H1 (cell line): Measurements from ENCODE around the gene RALGDS. TPM values are rescaled to one million over a fixed set of nuclear protein-coding genes. Genes with fewer than 3 reads are reported as not detected.

Experiments
- CTCF ChIA-PET: fragments of 300-600 bp; sonication (Branson Sonifier 250); formaldehyde crosslinking; loops from one replicate; lab custom pipeline; 2021; ENCODE audit not compliant: partially characterized antibody; lab: Charles Lee
- POLR2A ChIA-PET: fragments of 300-600 bp; sonication (Branson Sonifier 250); formaldehyde crosslinking; loops from one replicate; lab custom pipeline; 2021; ENCODE audit warnings: inconsistent platforms; ENCODE audit not compliant: partially characterized antibody; lab: Charles Lee
- DNase-seq, 2 experiments: peaks; one replicate each; pipeline versions ENCODE4 v3.0.0 to v3.0.0-alpha.2; 2010 to 2022; ENCODE audit warnings: low spot score in 2 of 2, low read depth in 1 of 2, mixed read lengths in 1 of 2
- FAIRE-seq: peaks from 2 replicates; lab custom pipeline; 2011; peaks lifted over from hg19 to GRCh38; lab: Jason Lieb, UNC
- H2AFZ ChIP-seq: 2 replicates; pipeline ENCODE4 v1.8.1; 2012; ENCODE audit warnings: low read length, inconsistent platforms
- H2AK5ac ChIP-seq: 2 replicates; pipeline ENCODE4 v1.6.1; 2013; ENCODE audit warnings: low read depth, low read length
- H2BK120ac ChIP-seq: replicated peaks from 2 replicates; pipeline ENCODE3; 2013; ENCODE audit warnings: low read depth, low read length, inconsistent platforms
- H2BK12ac ChIP-seq: 2 replicates; pipeline ENCODE4 v1.6.1; 2013; ENCODE audit warnings: low read depth, low read length
- H2BK15ac ChIP-seq: 2 replicates; pipeline ENCODE4 v1.6.1; 2013; ENCODE audit warnings: low read length
- H2BK20ac ChIP-seq: 2 replicates; pipeline ENCODE4 v1.6.1; 2013; ENCODE audit warnings: low read length
- H2BK5ac ChIP-seq: 2 replicates; pipeline ENCODE4 v1.6.1; 2013; ENCODE audit warnings: low read depth, low read length
- H3K14ac ChIP-seq: 2 replicates; pipeline ENCODE4 v1.6.1; 2013; ENCODE audit warnings: inconsistent platforms; ENCODE audit not compliant: insufficient read length
- H3K18ac ChIP-seq: 2 replicates; pipeline ENCODE4 v1.6.1; 2013; ENCODE audit warnings: low read length; ENCODE audit errors: extremely low read depth
- H3K23ac ChIP-seq: 2 replicates; pipeline ENCODE4 v1.6.1; 2013; ENCODE audit warnings: inconsistent platforms; ENCODE audit not compliant: insufficient read length
- H3K23me2 ChIP-seq: 2 replicates; pipeline ENCODE4 v1.6.1; 2013; ENCODE audit warnings: low read depth, low read length
- H3K27ac ChIP-seq: 2 replicates; pipeline ENCODE4 v1.6.1; 2011; ENCODE audit warnings: low read depth, low read length, inconsistent platforms
- H3K27me3 ChIP-seq, 4 experiments: replicated peaks in 1 of 4; 1 replicate in 1 of 4; 2 replicates in 3 of 4; pipeline versions ENCODE4 v1.6.1 to v1.8.1; 2011 to 2013; ENCODE audit warnings: low read length in 3 of 4, mild to moderate bottlenecking in 3 of 4, inconsistent platforms in 2 of 4, mixed read lengths in 2 of 4, moderate library complexity in 1 of 4; ENCODE audit not compliant: control insufficient read depth in 3 of 4, insufficient read depth in 3 of 4; ENCODE audit errors: extremely low read depth in 1 of 4
- H3K36me3 ChIP-seq, 4 experiments: 2 replicates each; pipeline versions ENCODE4 v1.6.1 to v1.8.1; 2011 to 2013; ENCODE audit warnings: mild to moderate bottlenecking in 4 of 4, low read length in 3 of 4, moderate library complexity in 2 of 4, control low read depth in 1 of 4, inconsistent platforms in 1 of 4; ENCODE audit not compliant: insufficient read depth in 4 of 4, control insufficient read depth in 2 of 4
- H3K4ac ChIP-seq: replicated peaks from 2 replicates; pipeline ENCODE3; 2013; ENCODE audit warnings: low read length, low read depth, mixed read lengths, inconsistent platforms; ENCODE audit not compliant: insufficient read length
- H3K4me1 ChIP-seq, 4 experiments: replicated peaks in 1 of 4; 1 replicate in 1 of 4; 2 replicates in 3 of 4; pipeline versions ENCODE4 v1.6.1 to v1.8.1; 2011 to 2013; ENCODE audit warnings: low read length in 3 of 4, inconsistent platforms in 2 of 4, mixed read lengths in 1 of 4; ENCODE audit not compliant: insufficient read depth in 4 of 4, control insufficient read depth in 3 of 4
- H3K4me2 ChIP-seq, 2 experiments: 2 replicates each; pipeline versions ENCODE4 v1.6.1 to v1.8.1; 2011 to 2013; ENCODE audit warnings: low read depth in 2 of 2, low read length in 2 of 2, control low read depth in 1 of 2, inconsistent platforms in 1 of 2, mild to moderate bottlenecking in 1 of 2; ENCODE audit not compliant: insufficient read depth in 1 of 2
- H3K4me3 ChIP-seq, 4 experiments: fragments of 200-600, 300-600 bp in 1 of 4; sonication (generic), shearing (Covaris generic), sonication (Bioruptor Twin) in 1 of 4; 2 replicates each; pipeline versions ENCODE4 v1.5.1 to v1.8.1; 2011 to 2016; ENCODE audit warnings: low read length in 4 of 4, low read depth in 3 of 4, control low read depth in 2 of 4, inconsistent platforms in 2 of 4, mild to moderate bottlenecking in 2 of 4, mixed read lengths in 1 of 4, moderate library complexity in 1 of 4; ENCODE audit not compliant: insufficient read depth in 2 of 4; ENCODE audit errors: extremely low read depth in 1 of 4
- H3K56ac ChIP-seq: replicated peaks from 2 replicates; pipeline ENCODE3; 2013; ENCODE audit warnings: low read depth, mild to moderate bottlenecking, mixed read lengths, low read length, inconsistent platforms; ENCODE audit not compliant: insufficient read length
- H3K79me1 ChIP-seq: 2 replicates; pipeline ENCODE4 v1.6.1; 2013; ENCODE audit warnings: low read depth, low read length, control low read depth
- H3K79me2 ChIP-seq, 2 experiments: 2 replicates each; pipeline versions ENCODE4 v1.6.1 to v1.8.1; 2012 to 2013; ENCODE audit warnings: low read length in 2 of 2, mild to moderate bottlenecking in 2 of 2, inconsistent platforms in 1 of 2; ENCODE audit not compliant: insufficient read depth in 2 of 2, control insufficient read depth in 1 of 2
- H3K9ac ChIP-seq, 4 experiments: replicated peaks in 1 of 4; 1 replicate in 1 of 4; 2 replicates in 3 of 4; pipeline versions ENCODE4 v1.6.1 to v1.8.1; 2011 to 2013; ENCODE audit warnings: low read depth in 3 of 4, low read length in 3 of 4, control low read depth in 2 of 4, mild to moderate bottlenecking in 2 of 4, moderate library complexity in 2 of 4, inconsistent platforms in 1 of 4; ENCODE audit errors: extremely low read depth in 1 of 4
- H3K9me3 ChIP-seq, 2 experiments: 2 replicates each; pipeline versions ENCODE4 v1.6.1 to v1.8.1; 2012 to 2013; ENCODE audit warnings: mild to moderate bottlenecking in 2 of 2, moderate library complexity in 2 of 2, control low read depth in 1 of 2, inconsistent platforms in 1 of 2, low read depth in 1 of 2, low read length in 1 of 2, mixed read lengths in 1 of 2; ENCODE audit not compliant: insufficient read depth in 2 of 2
- H4K20me1 ChIP-seq, 2 experiments: replicated peaks in 1 of 2; 2 replicates each; pipeline versions ENCODE3 to v1.8.1; 2011 to 2013; ENCODE audit warnings: inconsistent platforms in 2 of 2, low read length in 2 of 2, mild to moderate bottlenecking in 1 of 2; ENCODE audit not compliant: insufficient read depth in 2 of 2, control insufficient read depth in 1 of 2
- H4K5ac ChIP-seq: 2 replicates; pipeline ENCODE4 v1.6.1; 2013; ENCODE audit warnings: low read length, low read depth, mixed read lengths, inconsistent platforms; ENCODE audit not compliant: insufficient read length
- H4K8ac ChIP-seq: 2 replicates; pipeline ENCODE4 v1.8.0; 2013; ENCODE audit warnings: mild to moderate bottlenecking, moderate library complexity, low read length, inconsistent platforms; ENCODE audit not compliant: insufficient read depth; ENCODE audit errors: extremely low read depth
- H4K91ac ChIP-seq: replicated peaks from 2 replicates; pipeline ENCODE3; 2013; ENCODE audit warnings: low read length, mixed read lengths, inconsistent platforms; ENCODE audit not compliant: insufficient read length
- RAD21 ChIP-seq, 2 experiments: IDR thresholded peaks in 1 of 2; conservative IDR thresholded peaks in 1 of 2; 2 replicates each; pipeline ENCODE4 v1.6.1; 2011; ENCODE audit warnings: low read depth in 2 of 2, low read length in 2 of 2, improper control_type of control experiment in 1 of 2, inconsistent platforms in 1 of 2, mild to moderate bottlenecking in 1 of 2, moderate library complexity in 1 of 2
- RFX5 ChIP-seq: IDR thresholded peaks from 2 replicates; pipeline ENCODE4 v1.6.1; 2011; ENCODE audit warnings: low read depth, low read length, improper control_type of control experiment, borderline replicate concordance
- TCF12 ChIP-seq: IDR thresholded peaks from 2 replicates; pipeline ENCODE4 v1.6.1; 2011; ENCODE audit warnings: low read depth, mild to moderate bottlenecking, low read length
- WGBS, 2 experiments: shearing (Covaris generic) in 1 of 2; methylation state at CpG; one replicate each; pipeline versions ENCODE4 v1.1.6 to v1.1.7; 2013 to 2015; ENCODE audit warnings: low lambda C conversion rate in 2 of 2, mixed read lengths in 2 of 2, inconsistent platforms in 1 of 2, low coverage in 1 of 2, missing lambda C conversion rate in 1 of 2; ENCODE audit not compliant: insufficient replicate concordance in 2 of 2, insufficient coverage in 1 of 2, insufficient read length in 1 of 2; ENCODE audit errors: extremely low coverage in 1 of 2, missing lambda C conversion rate in 1 of 2; 5-methylcytosine and 5-hydroxymethylcytosine counted together
- polyA plus RNA-seq, 7 experiments: library from polyadenylated mRNA; depleted of rRNA in 3 of 7; stranded (reverse) in 5 of 7; unstranded in 2 of 7; fragments of >200 nt in 5 of 7; fragments of 200-250 nt in 2 of 7; gene quantifications; 1 replicate in 5 of 7; 2 replicates in 1 of 7; 4 replicates in 1 of 7; pipeline versions ENCODE4 v1.2.1 to v1.2.3, GENCODE V29; 2011 to 2013; ENCODE audit warnings: missing spikeins in 2 of 7, mixed read lengths in 2 of 7
- total RNA-seq: library from RNA; stranded (reverse); fragmentation: NEBNext Ultra II Directional; extraction: Animal tissue kit (Norgen Biotek cat#: 25700); gene quantifications from 2 replicates; pipeline ENCODE4 v1.2.1, GENCODE V29; 2021

Gene RALGDS
- total and polyA plus RNA-seq, 2 of the 8 experiments (the other 6 are each of a cell fraction or from before 2014, with no cell fraction given), result 14.5 to 25.5 TPM

DNA sequence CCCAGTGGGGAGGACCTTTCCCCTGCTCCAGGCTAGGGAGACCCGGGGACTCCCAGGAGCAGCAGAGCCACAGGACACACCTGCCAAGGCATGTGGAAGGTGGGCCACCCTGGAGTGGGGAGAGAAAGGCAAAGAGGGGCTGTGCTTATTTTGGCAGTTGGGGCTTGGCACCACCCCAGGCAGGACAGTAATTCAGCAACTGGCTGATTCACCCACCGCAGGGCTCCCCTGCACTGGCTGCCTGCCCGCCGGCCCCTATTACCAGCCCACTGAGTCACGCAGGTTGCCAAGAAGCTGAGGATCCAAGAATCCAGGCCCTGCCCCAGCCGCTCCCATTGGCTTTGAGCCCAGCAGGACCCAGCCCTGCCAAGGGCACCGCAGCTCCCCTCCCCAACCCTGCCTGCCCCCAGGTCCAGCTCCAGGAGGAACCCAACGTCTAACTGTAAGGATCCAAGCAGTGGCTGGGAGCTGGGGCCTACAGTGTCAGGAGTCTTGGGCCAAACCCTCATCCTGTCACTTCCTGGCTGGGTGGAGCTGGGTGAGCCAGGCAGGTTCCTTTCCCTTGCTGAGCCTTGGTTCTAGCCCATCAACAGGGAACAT, 14.2 kb upstream of the RALGDS start:
- POLR2A ChIA-PET, result interaction anchor here (2.0 kb wide), 1 partner anchor 9 kb away, joined by 6 read pairs; no protein-coding TSS in a partner anchor

More for the DNA sequence above, 14.2 kb upstream of the RALGDS start:
- Histone ChIP-seq H3K27me3 (no peaks in the 10 kb centered on the region; a peak in 1 of 7 replicates), H4K20me1 (peaks cover 17 to 33% of the 10 kb centered on the region in 2 experiments), H3K79me1 (peaks cover 6% of the 10 kb centered on the region), H4K8ac (no peak overlapping the region), H3K4me3 (no peak overlapping the region), H3K18ac (no peak overlapping the region), H3K14ac (no peak overlapping the region), H3K56ac (no peak overlapping the region), H3K9ac (no peak overlapping the region), H2BK12ac (no peak overlapping the region), H3K23me2 (no peaks in the 10 kb centered on the region), H3K79me2 (no peaks in the 10 kb centered on the region; a peak in 1 of 4 replicates), H3K4me1 (peaks cover 0 to 13% (median 10%) of the 10 kb centered on the region in 4 experiments; a peak in 5 of 7 replicates), H3K4me2 (no peak overlapping the region), H2BK5ac (no peak overlapping the region), H2BK20ac (no peak overlapping the region), H4K5ac (no peak overlapping the region), H2BK15ac (no peak overlapping the region), H3K36me3 (no peaks in the 10 kb centered on the region), H2BK120ac (no peak overlapping the region), H3K4ac (no peak overlapping the region), H3K9me3 (no peaks in the 10 kb centered on the region), H2AFZ (no peak overlapping the region), H2AK5ac (no peak overlapping the region), H3K27ac (no peak overlapping the region), H3K23ac (no peak overlapping the region), H4K91ac (no peak overlapping the region)
- CTCF ChIA-PET, result interaction anchor here (1.0 to 4.8 kb wide), 5 partner anchors 9 to 86 kb away, joined by 3 to 31 read pairs (median 9); no protein-coding TSS in a partner anchor
- no peak for DNase-seq
- no peak for FAIRE-seq
- TF ChIP-seq TCF12, result no peak
- TF ChIP-seq RAD21 (IDR thresholded peaks at IDR 0.05 in 1 of 2, conservative IDR thresholded peaks at IDR 0.05 in 1 of 2; ENCODE audit: low read depth in 2 of 2, low read length in 2 of 2), result no peak
- no peak for TF ChIP-seq RFX5
- 79% methylated on average over 8 of the region's 8 CpGs; no CpG with 5 or more reads in 1 of the 2 experiments for WGBS, 2 experiments
